DMS53 treated with DMSO at 0.1 percent for 48 hours (cell line): ENCODE results near the gene ZNF221.

Experiments used
- DNase-seq: peaks from one replicate; lab custom pipeline; 2025; ENCODE audit not compliant: unreplicated experiment; lab: John Stamatoyannopoulos, UW

ZNF221 gene

DNA sequence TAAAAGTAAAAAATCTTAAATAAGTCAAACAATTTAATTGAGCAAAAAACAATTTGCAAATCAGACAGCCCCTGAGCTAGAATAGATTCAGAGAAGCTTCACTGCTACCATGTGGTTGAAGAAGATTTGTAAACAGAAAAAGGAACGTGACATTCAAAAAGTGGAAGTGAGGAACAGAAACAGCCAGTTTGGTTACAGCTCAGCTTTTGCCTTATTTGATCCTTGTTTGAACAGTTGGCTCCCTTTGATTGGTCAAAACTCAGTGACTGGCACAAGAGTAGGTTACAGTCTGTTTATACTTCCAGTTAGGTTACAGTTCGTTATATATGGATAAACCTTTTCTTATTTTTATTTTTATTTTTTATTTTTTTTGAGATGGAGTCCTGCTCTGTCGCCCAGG is 5.8 kb downstream of the ZNF221 start:
- DNase-seq = no peak

DNA sequence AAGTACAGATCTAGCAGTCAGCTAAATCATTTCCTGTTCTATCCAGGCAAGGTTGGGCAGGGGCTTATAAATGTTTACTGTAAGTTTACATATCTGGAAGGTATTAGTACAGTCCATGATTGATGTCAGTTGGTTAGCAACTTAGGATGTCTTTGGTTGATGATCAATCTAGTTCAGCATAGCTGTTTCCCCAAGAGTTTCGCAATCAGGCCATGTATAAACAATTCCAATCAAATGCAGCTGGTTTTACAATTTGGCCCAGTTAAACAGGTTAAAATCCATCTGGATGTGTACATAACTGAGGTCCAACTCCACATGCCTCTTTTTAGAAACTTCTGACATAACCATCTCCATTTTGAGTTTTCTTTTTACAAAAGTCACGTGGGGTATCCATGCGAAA is 6.9 kb downstream of the ZNF221 start:
- no peak for DNase-seq

DNA sequence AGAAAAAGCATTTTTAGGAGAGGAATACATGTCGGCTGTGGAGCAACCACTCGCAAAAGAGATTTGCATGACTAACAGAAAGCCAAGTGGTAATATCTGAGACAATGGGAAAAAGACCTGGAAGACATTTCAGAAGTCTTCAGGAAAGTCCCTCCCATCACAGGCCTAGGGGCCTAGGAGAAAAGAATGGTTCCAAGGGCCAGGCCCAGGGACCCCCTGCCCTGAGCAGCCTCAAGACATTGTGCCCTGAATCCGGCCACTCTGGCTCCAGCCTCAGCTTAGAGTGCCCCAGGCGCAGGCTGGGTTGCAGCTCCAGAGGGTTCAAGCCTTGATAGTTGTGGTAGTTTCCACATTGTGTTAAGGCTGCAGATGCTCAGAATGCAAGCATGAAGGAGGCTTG is 9.4 kb downstream of the ZNF221 start:
- no peak for DNase-seq

DNA sequence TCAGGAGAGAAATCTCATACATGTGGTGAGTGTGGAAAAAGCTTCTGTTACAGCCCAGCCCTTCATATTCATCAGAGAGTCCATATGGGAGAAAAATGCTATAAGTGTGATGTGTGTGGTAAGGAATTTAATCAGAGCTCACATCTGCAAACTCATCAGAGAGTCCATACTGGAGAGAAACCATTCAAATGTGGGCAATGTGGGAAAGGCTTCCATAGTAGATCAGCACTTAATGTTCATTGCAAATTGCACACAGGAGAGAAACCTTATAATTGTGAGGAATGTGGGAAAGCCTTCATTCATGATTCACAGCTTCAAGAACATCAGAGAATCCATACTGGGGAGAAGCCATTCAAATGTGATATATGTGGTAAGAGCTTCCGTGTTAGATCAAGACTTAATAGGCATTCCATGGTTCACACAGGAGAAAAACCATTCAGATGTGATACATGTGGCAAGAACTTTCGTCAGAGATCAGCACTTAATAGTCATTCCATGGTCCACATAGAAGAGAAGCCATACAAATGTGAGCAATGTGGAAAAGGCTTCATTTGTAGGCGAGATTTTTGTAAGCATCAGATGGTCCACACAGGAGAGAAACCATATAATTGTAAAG is 15.2 kb downstream of the ZNF221 start:
- no peak for DNase-seq

DNA sequence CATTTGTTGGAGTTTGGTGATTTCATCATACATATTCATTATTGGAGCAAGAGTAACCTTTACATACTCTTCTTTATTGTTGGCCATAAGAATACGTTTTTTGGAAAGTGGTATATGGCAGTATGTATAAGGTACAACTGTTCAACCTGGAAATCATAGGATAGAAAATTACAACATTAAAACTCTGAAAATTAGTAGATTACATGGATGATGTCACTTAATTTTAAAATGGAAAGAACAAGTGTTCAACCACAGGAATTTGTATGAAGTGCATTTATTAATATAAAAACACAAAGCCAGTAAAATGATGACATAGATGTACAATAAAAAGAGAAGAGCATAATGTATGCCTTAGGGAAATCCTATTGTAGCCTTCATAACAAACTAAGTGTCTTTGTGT is 25.7 kb downstream of the ZNF221 start:
- no peak for DNase-seq

DNA sequence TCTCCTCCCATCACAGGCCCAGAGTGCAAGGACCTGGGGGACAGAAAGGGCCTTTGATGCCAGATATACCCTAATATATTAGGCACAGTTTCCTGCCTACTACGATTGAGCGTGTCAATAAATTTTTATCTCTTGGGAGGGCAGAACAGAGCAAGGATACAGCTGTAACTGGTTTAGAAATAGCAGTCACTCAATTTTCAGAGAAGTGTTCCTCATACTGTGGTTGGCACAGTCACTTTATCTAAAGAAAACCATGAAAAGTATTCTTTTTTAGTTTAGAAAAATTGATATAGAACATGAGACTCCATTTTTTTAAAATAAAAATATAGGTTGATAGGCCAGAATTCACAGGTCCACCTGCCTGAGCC is 32.5 kb downstream of the ZNF221 start:
- no peak for DNase-seq

DNA sequence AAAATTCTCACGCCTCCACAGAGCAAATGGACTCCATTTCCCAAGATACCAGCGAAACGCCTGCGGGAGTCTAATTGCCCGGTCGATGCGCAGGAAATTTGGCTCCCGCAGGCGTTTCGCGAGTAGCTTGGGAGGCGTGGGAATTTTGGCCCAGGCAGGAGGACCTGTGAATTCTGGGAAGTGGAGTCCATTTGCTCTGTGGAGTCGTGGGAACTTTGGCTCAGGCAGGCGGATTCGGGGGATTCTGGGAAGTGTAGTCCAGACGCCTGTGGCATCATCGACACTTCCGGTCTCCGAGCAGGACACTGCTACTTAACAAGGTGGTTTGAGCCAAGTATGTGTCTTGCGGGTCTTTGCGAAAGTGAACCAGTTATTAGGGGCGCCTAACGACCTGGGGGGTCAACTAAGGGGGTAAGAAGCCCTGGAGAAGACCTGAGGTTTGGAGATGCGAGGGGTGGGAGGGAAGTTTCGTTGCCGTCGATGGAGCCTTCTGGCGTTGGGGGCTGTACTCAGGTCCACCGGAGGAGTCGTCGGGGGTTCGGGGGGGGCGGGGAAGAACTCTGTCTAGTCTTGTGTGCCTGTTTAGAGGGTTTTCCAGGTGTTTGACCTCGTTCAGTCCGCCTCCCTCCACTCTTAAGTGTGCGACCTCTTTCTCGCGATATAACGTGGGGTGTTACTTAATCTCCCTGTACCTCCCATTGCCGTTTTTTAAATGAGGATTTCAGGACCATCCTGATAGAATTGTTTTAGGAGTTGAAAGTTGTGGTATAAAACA is 33.1 kb downstream of the ZNF221 start, which contains the start of gene ZNF155:
Gene ZNF155 (plus strand): TSS at position 277 of the 775 bp plus-strand sequence. CDS start 4,356 bp downstream, outside the sequence.
- DNase-seq = peak; percentile 96

DNA sequence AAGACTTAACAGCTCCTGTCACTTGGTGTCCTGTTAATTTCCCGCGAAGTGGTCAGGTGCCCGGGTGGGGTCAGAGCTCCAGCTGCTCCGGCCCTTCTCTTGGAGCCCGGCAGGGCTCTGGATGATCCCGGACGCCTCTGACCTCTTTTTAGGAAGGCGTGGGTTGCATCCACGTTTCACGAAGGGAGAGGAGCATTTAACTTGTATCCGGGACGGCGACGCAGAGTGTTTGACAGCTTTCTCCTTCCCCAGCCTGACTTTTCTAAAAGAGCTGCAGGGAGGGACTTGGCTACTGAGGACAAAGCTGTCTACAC is 33.6 kb downstream of the ZNF221 start:
- DNase-seq = no peak

DNA sequence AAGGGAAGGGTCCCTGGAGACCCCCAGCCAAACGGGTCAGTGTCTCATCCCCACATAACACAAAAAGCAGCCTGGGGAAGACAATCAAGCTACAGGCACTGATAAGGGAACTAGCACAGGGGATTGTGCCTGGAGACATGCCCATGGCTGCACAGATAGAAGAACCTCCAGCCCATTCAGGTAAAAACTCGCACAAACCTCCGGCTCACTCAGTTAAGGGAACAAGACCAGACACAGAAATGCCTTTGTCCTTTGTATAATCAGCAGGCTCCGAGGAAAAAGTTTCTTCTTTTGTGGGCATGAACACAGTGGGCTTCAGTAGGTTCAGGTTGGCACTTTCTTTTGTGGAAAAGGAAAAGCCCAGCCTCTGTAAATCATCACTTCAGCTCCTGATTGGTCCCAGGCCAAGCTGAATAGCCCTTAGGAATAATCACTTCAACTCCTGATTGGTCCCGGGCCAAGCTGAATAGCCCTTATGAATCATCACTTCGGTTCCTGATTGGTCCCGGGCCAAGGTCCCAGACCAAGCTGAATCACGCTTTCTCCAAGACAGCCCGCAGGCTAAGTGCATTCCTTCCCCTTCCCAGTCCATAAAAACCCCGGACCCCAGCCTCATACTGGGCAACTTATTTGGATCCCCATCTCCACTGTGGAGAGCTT is 46.7 kb downstream of the ZNF221 start:
- no peak for DNase-seq

DNA sequence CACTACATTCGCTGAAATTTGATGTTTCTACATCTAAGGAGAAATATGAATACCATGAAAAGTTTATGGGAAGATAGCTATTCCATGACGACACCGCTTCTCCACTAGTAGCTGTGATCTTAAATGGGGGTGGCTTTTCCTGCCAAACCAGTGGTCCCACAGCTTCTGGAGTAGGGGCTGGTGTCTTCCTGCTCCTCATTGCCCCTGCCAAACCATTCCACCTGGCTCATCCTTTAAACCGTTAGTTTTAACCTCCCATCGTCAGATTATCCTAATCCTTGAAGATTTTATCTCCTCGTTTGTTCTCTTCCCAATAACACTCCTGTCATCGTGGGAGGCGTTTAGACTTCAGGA is 51.2 kb downstream of the ZNF221 start:
- DNase-seq = no peak

DNA sequence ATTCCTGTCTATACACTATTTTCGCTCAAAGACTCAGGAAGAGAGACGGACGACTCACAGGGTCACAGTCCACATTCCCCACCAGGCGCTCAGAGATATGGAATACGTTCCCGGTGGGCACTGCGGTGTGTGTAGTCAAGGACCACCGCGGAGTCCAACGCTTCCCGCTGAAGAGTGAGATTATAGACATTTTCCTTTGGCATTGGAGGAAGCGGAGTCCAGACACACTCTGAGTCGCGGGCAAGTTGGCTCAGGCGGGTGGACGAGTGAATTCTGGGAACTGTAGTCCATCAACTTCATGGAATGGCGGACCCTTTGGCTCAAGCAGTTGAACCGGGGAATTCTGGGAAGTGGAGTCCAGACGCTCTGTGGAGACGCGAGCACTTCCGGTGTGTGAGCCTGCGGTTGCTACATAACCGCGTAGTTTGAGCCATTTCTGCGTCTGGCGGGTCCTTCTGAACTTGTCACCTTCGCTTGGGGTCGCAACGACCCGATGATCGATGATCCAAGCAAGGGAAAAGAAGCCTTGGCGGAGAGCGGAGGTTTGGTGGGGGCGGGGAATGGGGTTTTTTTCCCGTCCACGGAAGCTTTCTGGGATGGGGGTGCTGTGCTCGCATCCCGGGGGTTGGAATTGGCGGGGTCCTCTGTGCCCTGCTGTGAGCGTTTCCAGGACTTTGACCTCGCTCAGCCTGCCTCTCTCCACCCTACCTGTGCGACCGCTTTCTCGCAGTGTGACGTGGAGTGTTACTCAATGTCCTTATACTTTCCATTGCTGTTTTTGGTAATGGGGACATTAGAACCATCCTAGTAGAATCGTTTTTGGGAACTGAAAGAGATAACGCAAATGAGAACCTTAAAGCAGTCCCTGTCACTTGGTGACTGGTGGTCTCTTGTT is 51.8 kb downstream of the ZNF221 start, which contains the start of gene ZNF230:
Gene ZNF230 (plus strand): TSS at position 392 of the 895 bp plus-strand sequence. CDS start 4,122 bp downstream, outside the sequence.
- peak; percentile 87 for DNase-seq

DNA sequence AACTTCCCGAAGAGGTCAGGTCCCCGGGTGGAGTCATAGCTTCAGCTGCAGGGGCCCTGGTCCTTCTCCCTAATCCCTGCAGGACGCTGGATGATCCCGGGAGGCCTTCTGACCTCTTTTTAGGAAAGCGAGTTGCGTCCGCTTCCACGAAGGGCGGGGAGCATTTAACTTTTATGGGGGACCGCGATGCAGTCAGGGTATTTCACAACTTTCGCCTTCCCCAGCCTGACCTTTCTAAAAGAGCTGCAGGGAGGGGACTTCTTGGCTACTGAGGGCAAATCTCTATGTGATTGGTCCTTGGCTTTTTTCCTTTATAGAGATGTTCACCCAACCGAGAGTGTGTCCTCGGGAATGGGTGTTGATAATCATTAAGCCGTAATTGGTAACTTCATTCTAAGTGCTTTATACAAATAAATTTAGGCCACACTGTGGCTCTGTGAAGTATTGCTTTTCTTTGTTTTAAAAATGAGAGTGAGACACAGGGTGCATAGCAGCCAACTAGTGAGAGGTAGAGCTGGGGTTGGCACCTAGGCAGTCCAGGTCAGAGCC is 52.5 kb downstream of the ZNF221 start:
- DNase-seq = no peak

DNA sequence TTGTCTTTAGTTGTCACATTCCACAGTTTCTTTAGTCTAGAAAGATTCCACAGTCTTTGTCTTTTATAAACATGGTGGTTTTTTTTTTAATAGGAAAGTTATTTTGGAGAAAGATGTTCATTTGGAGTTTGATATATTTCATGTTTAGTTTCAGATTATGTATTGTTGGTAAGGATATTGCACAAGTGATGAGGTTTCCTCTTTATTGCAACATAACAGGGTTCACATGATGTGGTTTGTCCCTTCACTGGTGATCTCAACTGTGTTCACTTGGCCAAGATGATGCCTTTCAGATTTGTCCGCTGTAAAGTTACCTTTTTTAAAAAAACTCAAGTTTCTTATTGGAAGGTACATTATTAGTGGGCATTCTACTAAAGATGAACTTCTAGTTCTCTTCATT is 54.9 kb downstream of the ZNF221 start:
- no peak for DNase-seq

DNA sequence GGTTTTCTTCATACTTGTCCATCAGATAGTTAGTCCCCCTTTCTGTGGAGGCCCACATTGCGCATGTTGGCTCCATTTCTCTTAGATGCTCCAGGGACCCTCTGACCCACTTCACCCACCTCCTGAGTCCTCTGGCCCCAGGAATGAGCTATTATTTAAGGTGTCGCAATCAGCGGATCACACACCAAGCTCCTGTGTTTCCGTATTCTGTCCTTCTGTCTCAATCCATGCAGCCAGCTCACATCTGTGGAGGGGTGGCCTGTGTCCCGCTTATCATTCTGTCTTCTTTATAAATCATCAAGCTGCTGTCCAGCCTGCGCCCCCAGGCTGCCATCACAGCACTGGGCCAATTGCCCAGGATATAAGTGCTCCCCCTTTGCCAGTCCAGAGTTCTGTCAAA is 56.4 kb downstream of the ZNF221 start:
- no peak for DNase-seq

DNA sequence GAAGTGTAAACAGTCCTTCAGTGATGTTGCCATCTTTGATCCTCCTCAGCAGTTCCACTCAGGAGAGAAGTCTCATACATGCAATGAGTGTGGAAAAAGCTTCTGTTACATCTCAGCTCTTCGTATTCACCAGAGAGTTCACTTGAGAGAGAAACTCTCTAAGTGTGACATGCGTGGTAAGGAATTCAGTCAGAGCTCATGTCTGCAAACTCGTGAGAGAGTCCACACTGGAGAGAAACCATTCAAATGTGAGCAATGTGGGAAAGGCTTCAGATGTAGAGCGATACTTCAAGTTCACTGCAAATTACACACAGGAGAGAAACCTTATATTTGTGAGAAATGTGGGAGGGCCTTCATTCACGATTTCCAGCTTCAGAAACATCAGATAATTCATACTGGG is 59.4 kb downstream of the ZNF221 start:
- DNase-seq = no peak
